Breast epithelium (tissue), 4 donors: ENCODE results near the gene ST7. TPM values are rescaled to one million over a fixed set of nuclear protein-coding genes. Genes with fewer than 3 reads are reported as not detected.

Experiments
- DNase-seq, 2 donors: peaks; one replicate each; pipeline ENCODE4 v3.0.0-alpha.2; 2019; ENCODE audit warnings: low spot score in 2 of 2
- H3K27ac ChIP-seq, 2 donors: fragments of 200-600 bp; sonication (generic) in 1 of 2; one replicate each; pipeline ENCODE4 v1.5.1; 2016 to 2019; ENCODE audit warnings: mild to moderate bottlenecking in 1 of 2
- H3K27me3 ChIP-seq, 2 donors: fragments of 200-600 bp; sonication (generic) in 1 of 2; one replicate each; pipeline versions ENCODE4 v1.5.1 to v1.6.0; 2017 to 2019; ENCODE audit warnings: control low read depth in 1 of 2, mild to moderate bottlenecking in 1 of 2
- H3K36me3 ChIP-seq: fragments of 200-600 bp; one replicate; pipeline ENCODE4 v1.5.1; 2019
- H3K4me1 ChIP-seq, 2 donors: fragments of 200-600 bp; sonication (generic); one replicate each; pipeline ENCODE4 v1.5.1; 2016 to 2019; ENCODE audit warnings: control low read depth in 1 of 2
- H3K4me3 ChIP-seq, 3 donors: fragments of 200-600 bp; sonication (generic); 1 replicate in 2 of 3; 2 replicates in 1 of 3; pipeline ENCODE4 v1.5.1; 2016 to 2019; ENCODE audit warnings: mild to moderate bottlenecking in 3 of 3, moderate library complexity in 2 of 3
- H3K9me3 ChIP-seq, 2 donors: fragments of 200-600 bp; sonication (generic) in 1 of 2; one replicate each; pipeline ENCODE4 v1.5.1; 2016 to 2019; ENCODE audit warnings: control low read depth in 1 of 2
- POLR2A ChIP-seq: fragments of 450-650 bp; IDR thresholded peaks from one replicate; pipeline ENCODE4 v1.6.1; 2016; ENCODE audit warnings: antibody characterized with exemption, mild to moderate bottlenecking, moderate library complexity
- POLR2AphosphoS5 ChIP-seq, 3 donors: sonication (generic); formaldehyde crosslinking; IDR thresholded peaks; one replicate each; pipeline ENCODE4 v1.6.1; 2017; ENCODE audit warnings: antibody characterized with exemption in 3 of 3
- intact Hi-C: fragments of 100-400 bp; cut with DNase I; formaldehyde crosslinking; loops from one replicate; pipeline ENCODE4 v1.15.1; 2023; ENCODE audit warnings: low total_unique reads
- total RNA-seq, 3 donors: library from RNA; depleted of rRNA; stranded (reverse); fragments of >200 nt; gene quantifications; one replicate each; pipeline ENCODE4 v1.1.0, GENCODE V29; 2016
- TF ChIP-seq, protein P1 (sequence below), 3 donors: fragments of 450-650 bp; IDR thresholded peaks; one replicate each; pipeline ENCODE4 v1.5.1; 2016 to 2017; ENCODE audit warnings: antibody characterized with exemption in 3 of 3, mild to moderate bottlenecking in 3 of 3, moderate library complexity in 3 of 3

ST7 gene
- total RNA-seq, 3 donors from 2014 or later: 24.3 to 41.4 (median 27.5) TPM

DNA sequence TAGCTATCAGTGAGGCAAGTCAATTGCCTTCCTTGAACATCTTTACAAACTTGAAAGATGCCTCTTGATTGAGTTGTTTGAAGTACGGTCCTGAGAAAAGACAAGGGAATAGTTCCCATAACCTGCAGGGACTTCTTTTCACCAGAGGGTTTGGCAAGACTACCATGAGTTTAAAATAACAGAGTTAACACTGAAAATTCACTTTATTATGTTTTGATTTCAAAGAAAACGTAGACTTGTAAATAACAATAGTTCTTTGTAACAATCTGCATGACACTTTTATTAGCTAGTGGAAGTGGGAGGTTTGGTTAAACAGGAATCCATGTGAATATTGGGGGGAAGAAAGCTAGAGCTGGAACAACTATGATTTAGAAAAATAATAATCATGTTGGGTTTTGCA lies 320.0 kb downstream of the ST7 start:
- H3K4me1 ChIP-seq: no peaks in the 10 kb centered on the region
- intact Hi-C loops: no loop called here
- no peak overlapping the region for H3K27ac ChIP-seq
- DNase-seq: no peak
- TF ChIP-seq, protein P1, sequence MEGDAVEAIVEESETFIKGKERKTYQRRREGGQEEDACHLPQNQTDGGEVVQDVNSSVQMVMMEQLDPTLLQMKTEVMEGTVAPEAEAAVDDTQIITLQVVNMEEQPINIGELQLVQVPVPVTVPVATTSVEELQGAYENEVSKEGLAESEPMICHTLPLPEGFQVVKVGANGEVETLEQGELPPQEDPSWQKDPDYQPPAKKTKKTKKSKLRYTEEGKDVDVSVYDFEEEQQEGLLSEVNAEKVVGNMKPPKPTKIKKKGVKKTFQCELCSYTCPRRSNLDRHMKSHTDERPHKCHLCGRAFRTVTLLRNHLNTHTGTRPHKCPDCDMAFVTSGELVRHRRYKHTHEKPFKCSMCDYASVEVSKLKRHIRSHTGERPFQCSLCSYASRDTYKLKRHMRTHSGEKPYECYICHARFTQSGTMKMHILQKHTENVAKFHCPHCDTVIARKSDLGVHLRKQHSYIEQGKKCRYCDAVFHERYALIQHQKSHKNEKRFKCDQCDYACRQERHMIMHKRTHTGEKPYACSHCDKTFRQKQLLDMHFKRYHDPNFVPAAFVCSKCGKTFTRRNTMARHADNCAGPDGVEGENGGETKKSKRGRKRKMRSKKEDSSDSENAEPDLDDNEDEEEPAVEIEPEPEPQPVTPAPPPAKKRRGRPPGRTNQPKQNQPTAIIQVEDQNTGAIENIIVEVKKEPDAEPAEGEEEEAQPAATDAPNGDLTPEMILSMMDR (IDR thresholded peaks at IDR 0.05): no peak
- TF ChIP-seq POLR2A (no peak), POLR2AphosphoS5 (IDR thresholded peaks at IDR 0.05) (no peak)
- no peaks in the 10 kb centered on the region for H3K27me3 ChIP-seq
- no peaks in the 10 kb centered on the region for H3K36me3 ChIP-seq
- no peaks in the 10 kb centered on the region for H3K9me3 ChIP-seq
- H3K4me3 ChIP-seq: no peak overlapping the region

DNA sequence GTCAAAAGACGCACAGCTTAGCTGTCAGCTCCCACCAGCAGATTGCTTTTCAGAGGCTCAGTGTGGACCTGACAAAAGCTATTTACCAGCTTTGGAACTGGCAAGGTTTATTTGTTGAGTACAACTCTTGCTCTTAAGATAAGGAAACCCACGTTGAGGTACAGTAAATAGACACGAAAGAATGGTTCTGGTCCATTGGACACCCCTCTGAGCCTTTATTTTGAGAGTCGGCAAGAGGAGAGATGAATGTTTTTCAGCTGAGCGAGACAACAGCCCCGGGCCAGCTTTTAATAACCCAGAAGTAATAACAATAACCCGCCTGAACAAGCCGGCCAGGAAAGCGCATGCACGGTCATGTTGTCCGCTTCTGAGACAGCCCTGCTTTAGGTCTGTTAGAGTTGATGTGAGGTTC lies 320.5 kb downstream of the ST7 start:
- Histone ChIP-seq H3K4me3 (no peak overlapping the region), H3K27me3 (no peaks in the 10 kb centered on the region), H3K9me3 (no peaks in the 10 kb centered on the region), H3K36me3 (no peaks in the 10 kb centered on the region), H3K4me1 (no peaks in the 10 kb centered on the region), H3K27ac (no peak overlapping the region)
- no peak for TF ChIP-seq POLR2A
- no peak for TF ChIP-seq POLR2AphosphoS5 (IDR thresholded peaks at IDR 0.05)
- TF ChIP-seq, protein P1 (IDR thresholded peaks at IDR 0.05): no peak
- intact Hi-C loops: no loop called here
- DNase-seq: peak in 1 of 2 donors; percentile 18

DNA sequence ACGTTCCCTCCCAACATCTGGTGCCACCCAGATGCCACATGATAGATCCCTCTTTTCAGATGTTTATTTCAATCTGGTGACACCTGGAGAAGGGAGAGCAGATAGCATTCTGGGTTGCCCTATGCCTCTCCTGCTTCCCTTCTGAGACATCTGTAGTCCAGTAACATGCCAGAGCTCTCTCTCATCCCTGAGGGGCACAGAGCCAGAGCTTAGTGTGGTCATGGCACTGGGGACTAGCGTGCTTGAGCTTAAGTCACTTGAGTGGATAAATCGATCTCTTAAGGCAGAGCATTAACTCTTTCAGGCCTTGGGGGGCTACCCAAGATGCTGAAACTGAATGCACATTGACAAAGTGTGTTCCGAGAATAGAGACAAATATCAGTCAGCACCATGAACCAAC lies 321.6 kb downstream of the ST7 start:
- Histone ChIP-seq H3K9me3 (no peaks in the 10 kb centered on the region), H3K4me1 (no peaks in the 10 kb centered on the region), H3K27me3 (no peaks in the 10 kb centered on the region), H3K36me3 (no peaks in the 10 kb centered on the region), H3K27ac (no peak overlapping the region), H3K4me3 (no peak overlapping the region)
- DNase-seq: no peak
- intact Hi-C loops: no loop called here
- TF ChIP-seq POLR2AphosphoS5 (IDR thresholded peaks at IDR 0.05) (no peak), POLR2A (no peak)
- TF ChIP-seq, protein P1 (IDR thresholded peaks at IDR 0.05): no peak

DNA sequence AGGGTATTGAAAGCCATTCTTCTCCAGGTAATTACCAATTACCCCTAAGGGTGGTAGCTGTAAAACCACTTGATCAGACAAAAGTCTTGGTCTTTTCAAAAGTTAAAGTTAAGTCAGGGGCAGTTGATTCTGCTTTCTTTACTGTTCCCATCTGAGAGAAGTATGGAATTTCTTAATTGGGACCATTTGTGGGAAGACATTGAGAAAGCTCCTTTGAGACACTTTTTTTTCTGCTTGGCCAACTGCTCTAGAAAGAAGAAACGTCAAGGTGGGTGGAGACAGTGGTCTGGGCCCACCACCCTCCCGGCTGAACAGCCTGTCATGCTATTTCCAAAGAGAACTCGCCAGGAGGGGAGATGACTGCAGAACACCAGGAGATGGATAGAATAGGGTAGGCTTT lies 324.3 kb downstream of the ST7 start:
- Histone ChIP-seq H3K9me3 (no peaks in the 10 kb centered on the region), H3K36me3 (no peaks in the 10 kb centered on the region), H3K4me1 (no peaks in the 10 kb centered on the region), H3K27me3 (no peaks in the 10 kb centered on the region), H3K27ac (no peak overlapping the region), H3K4me3 (no peak overlapping the region)
- no peak for TF ChIP-seq POLR2AphosphoS5 (IDR thresholded peaks at IDR 0.05)
- intact Hi-C loops: no loop called here
- DNase-seq: no peak

DNA sequence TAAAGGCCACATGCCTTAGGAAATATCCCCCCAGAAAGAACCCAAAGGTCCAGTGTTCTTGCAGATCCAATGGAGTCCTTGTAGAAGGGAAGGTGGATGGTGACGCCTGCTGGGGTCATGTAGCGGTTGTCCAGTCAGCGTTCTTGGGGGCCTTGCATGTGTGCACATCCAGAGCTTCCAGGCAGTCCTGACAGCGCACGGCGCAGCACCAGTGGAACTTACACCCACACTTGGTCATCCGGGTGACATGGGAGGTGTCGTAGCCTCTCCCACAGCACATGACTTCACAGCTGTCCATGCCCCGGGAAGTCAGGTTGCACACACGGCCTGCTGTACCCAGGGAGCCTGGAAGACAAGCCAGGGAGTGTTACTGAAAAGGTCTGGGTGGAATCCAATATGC lies 324.7 kb downstream of the ST7 start:
- H3K4me1 ChIP-seq: no peaks in the 10 kb centered on the region
- H3K9me3 ChIP-seq: no peaks in the 10 kb centered on the region
- DNase-seq: no peak
- H3K4me3 ChIP-seq: no peak overlapping the region
- no peaks in the 10 kb centered on the region for H3K36me3 ChIP-seq
- TF ChIP-seq POLR2AphosphoS5 (IDR thresholded peaks at IDR 0.05): no peak
- no peak for TF ChIP-seq POLR2A
- TF ChIP-seq, protein P1 (IDR thresholded peaks at IDR 0.05): no peak
- intact Hi-C loops: no loop called here
- no peak overlapping the region for H3K27ac ChIP-seq
- no peaks in the 10 kb centered on the region for H3K27me3 ChIP-seq

DNA sequence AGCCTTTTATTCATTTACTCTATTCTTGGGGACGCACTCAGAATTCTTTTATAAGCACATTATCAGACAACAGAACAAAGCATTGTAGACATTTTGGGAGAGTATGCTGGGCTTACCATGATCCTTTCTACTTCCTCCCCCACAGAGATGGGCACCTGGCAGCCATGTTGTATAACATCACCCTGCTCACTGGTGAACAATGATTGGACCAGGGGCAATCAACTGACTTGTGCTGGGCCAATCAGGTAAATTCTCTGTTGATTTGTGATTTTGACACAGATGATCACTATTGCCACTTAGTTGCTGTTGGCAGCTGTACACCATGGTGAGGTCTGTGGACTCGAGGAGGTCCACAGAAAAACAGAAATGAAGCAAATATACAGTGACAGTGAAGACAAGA lies 325.9 kb downstream of the ST7 start:
- H3K4me3 ChIP-seq: no peak overlapping the region
- TF ChIP-seq POLR2A (no peak), POLR2AphosphoS5 (IDR thresholded peaks at IDR 0.05) (no peak)
- TF ChIP-seq, protein P1 (IDR thresholded peaks at IDR 0.05): no peak
- no peaks in the 10 kb centered on the region for H3K36me3 ChIP-seq
- DNase-seq: no peak
- no peaks in the 10 kb centered on the region for H3K4me1 ChIP-seq
- H3K27me3 ChIP-seq: no peaks in the 10 kb centered on the region
- H3K27ac ChIP-seq: no peak overlapping the region
- no peaks in the 10 kb centered on the region for H3K9me3 ChIP-seq
- intact Hi-C loops: no loop called here
